Karpas-422 (cell line): ENCODE measurements around the gene ABHD17A. TPM values are rescaled to one million over a fixed set of nuclear protein-coding genes. Genes with fewer than 3 reads are reported as not detected.
A peak's percentile ranks its signal among the peaks of the same experiment; 100 is the strongest.

Experiments used
- DNase-seq: peaks from one replicate; pipeline ENCODE4 v3.0.0-alpha.2; 2015
- H2AFZ ChIP-seq: fragments of 200-600 bp; sonication (generic); 2 replicates; pipeline ENCODE4 v1.6.1; 2014; ENCODE audit warnings: antibody characterized with exemption, low read length, mixed read lengths
- H3K27ac ChIP-seq: fragments of 200-600 bp; sonication (generic); 2 replicates; pipeline ENCODE4 v1.5.1; 2014; ENCODE audit warnings: mild to moderate bottlenecking, low read length, moderate library complexity
- H3K27me3 ChIP-seq: fragments of 200-600 bp; sonication (generic); 2 replicates; pipeline ENCODE4 v1.6.1; 2014; ENCODE audit warnings: low read length, mixed read lengths
- H3K36me3 ChIP-seq: fragments of 200-600 bp; sonication (generic); 2 replicates; pipeline ENCODE4 v1.6.1; 2014; ENCODE audit warnings: low read length, mixed read lengths; ENCODE audit not compliant: insufficient read depth
- H3K4me1 ChIP-seq: fragments of 200-600 bp; sonication (generic); 2 replicates; pipeline ENCODE4 v1.6.1; 2014; ENCODE audit warnings: mild to moderate bottlenecking, low read length, mixed read lengths
- H3K4me2 ChIP-seq: fragments of 200-600 bp; sonication (generic); 2 replicates; pipeline ENCODE4 v1.6.1; 2014; ENCODE audit warnings: low read length, low read depth, mild to moderate bottlenecking; ENCODE audit not compliant: poor library complexity, severe bottlenecking
- H3K4me3 ChIP-seq: fragments of 200-600 bp; sonication (generic); 2 replicates; pipeline ENCODE4 v1.5.1; 2014; ENCODE audit warnings: mild to moderate bottlenecking, antibody characterized with exemption, low read length, mixed read lengths
- H3K79me2 ChIP-seq: fragments of 200-600 bp; sonication (generic); 2 replicates; pipeline ENCODE4 v1.6.1; 2014; ENCODE audit warnings: mild to moderate bottlenecking, low read length, mixed read lengths
- H3K9ac ChIP-seq: fragments of 200-600 bp; sonication (generic); 2 replicates; pipeline ENCODE4 v1.6.0; 2014; ENCODE audit warnings: low read length
- H3K9me2 ChIP-seq: fragments of 200-600 bp; sonication (generic), shearing (Covaris generic); replicated peaks from 2 replicates; pipeline ENCODE4 v1.6.0; 2014; ENCODE audit warnings: mild to moderate bottlenecking, low read length, moderate library complexity; ENCODE audit not compliant: insufficient read depth
- H3K9me3 ChIP-seq: fragments of 300-700, 200-600 bp; sonication (generic); 2 replicates; pipeline ENCODE4 v1.6.1; 2014; ENCODE audit warnings: low read length, mixed read lengths
- H4K20me1 ChIP-seq: fragments of 200-600 bp; sonication (generic); 2 replicates; pipeline ENCODE4 v1.6.1; 2014; ENCODE audit warnings: mild to moderate bottlenecking, antibody characterized with exemption, low read length, low read depth; ENCODE audit not compliant: insufficient read depth
- total RNA-seq: library from RNA; depleted of rRNA; stranded (reverse); fragments of >200 nt; shearing (Covaris generic); gene quantifications from 2 replicates; pipeline ENCODE4 v1.2.3, GENCODE V29; 2014; ENCODE audit warnings: low replicate concordance

ABHD17A gene
- total RNA-seq, 1 experiment from 2014 or later, result 52.5 TPM

DNA sequence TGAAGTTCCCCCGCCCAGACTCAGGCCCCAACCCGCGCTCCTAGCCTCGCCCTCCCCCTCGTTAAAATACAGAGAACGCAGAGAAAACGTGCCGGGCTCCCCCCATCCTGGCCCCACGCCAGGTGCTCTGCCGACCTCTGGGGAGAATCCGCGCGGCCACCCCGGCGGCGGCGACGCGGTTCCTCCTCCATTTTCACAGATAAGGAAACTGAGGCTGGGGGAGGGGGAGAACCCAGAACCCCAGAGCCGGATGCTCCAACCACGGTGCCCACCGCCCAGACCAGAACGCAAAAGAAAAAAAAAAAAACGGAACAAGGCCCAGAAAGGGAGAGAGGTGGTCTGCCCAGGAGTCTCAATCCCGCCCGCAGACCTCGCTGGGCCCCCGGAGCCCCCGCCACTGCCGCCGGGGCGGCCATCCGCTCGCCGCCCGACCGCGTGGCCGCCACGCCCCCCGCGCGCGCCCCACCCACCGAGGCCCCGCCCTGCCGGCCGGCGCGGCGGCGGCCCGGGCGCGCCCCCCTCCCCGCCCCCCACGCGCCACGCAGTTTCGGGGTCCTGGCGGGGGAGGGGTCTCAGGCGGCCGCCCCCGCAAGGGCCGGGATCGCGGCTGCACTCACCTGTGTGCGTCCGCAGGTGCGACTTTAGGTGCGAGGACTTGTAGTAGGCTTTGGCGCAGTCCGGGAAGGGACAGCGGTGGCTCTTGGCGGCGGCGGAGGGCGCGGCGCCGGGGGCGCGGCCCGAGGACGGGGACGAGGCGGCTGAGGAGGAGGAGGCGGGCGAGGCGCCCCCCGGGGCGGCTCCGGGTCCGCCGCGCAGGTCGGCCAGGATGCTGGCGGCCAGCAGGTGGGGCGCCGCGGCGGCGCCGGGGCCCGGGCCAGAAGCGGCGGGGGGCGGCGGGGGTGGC, 22.6 kb downstream of the ABHD17A start:
- DNase-seq, result peak; percentile 82
- H3K9me2 ChIP-seq, result no peaks in the 10 kb centered on the region
- H3K4me3 ChIP-seq, result peak overlapping the region; percentile 93
- H3K4me2 ChIP-seq, result peak overlapping the region; percentile 90
- peaks cover 45% of the 10 kb centered on the region for H3K4me1 ChIP-seq
- peaks cover 58% of the 10 kb centered on the region for H3K79me2 ChIP-seq
- peak overlapping the region; percentile 97 for H3K9ac ChIP-seq
- H3K9me3 ChIP-seq, result no peaks in the 10 kb centered on the region
- H3K27me3 ChIP-seq, result no peaks in the 10 kb centered on the region
- no peak overlapping the region for H2AFZ ChIP-seq
- no peaks in the 10 kb centered on the region for H3K36me3 ChIP-seq
- peak overlapping the region; percentile 84 for H3K27ac ChIP-seq
- peaks cover 39% of the 10 kb centered on the region; the same call in 1 of the 2 replicates for H4K20me1 ChIP-seq

- Histone ChIP-seq H3K9ac (peak overlapping the region; percentile 97), H3K4me1 (peaks cover 51% of the 10 kb centered on the region), H3K27me3 (no peaks in the 10 kb centered on the region), H3K79me2 (peaks cover 64% of the 10 kb centered on the region), H2AFZ (no peak overlapping the region), H3K9me2 (no peaks in the 10 kb centered on the region), H3K36me3 (no peaks in the 10 kb centered on the region), H3K9me3 (no peaks in the 10 kb centered on the region), H3K27ac (peak overlapping the region; percentile 84), H3K4me2 (peak overlapping the region; percentile 90), H3K4me3 (peak overlapping the region; percentile 93), H4K20me1 (peaks cover 39% of the 10 kb centered on the region; the same call in 1 of the 2 replicates)
- no peak for DNase-seq
These were observed 23.2 kb downstream of the ABHD17A start for GRCh38 chr19:1862068-1862423.

- Histone ChIP-seq H3K9me2 (no peaks in the 10 kb centered on the region), H3K4me2 (peak overlapping the region; percentile 90), H3K9me3 (no peaks in the 10 kb centered on the region), H3K79me2 (peaks cover 68% of the 10 kb centered on the region), H3K36me3 (no peaks in the 10 kb centered on the region), H2AFZ (no peak overlapping the region), H3K27me3 (no peaks in the 10 kb centered on the region), H3K4me3 (peak overlapping the region; percentile 93), H3K9ac (peak overlapping the region; percentile 97), H3K4me1 (peaks cover 55% of the 10 kb centered on the region), H3K27ac (peak overlapping the region; percentile 84), H4K20me1 (peaks cover 39% of the 10 kb centered on the region; the same call in 1 of the 2 replicates)
- peak; percentile 58 for DNase-seq
These were observed 23.7 kb downstream of the ABHD17A start for GRCh38 chr19:1861599-1862031.

- H4K20me1 ChIP-seq, result peaks cover 45% of the 10 kb centered on the region; the same call in 1 of the 2 replicates
- no peak for DNase-seq
- no peaks in the 10 kb centered on the region for H3K9me3 ChIP-seq
- peaks cover 74% of the 10 kb centered on the region for H3K79me2 ChIP-seq
- no peaks in the 10 kb centered on the region for H3K36me3 ChIP-seq
- peak overlapping the region; percentile 84 for H3K27ac ChIP-seq
- no peak overlapping the region for H2AFZ ChIP-seq
- H3K9ac ChIP-seq, result peak overlapping the region; percentile 97
- H3K9me2 ChIP-seq, result no peaks in the 10 kb centered on the region
- peak overlapping the region; percentile 90 for H3K4me2 ChIP-seq
- no peaks in the 10 kb centered on the region for H3K27me3 ChIP-seq
- H3K4me1 ChIP-seq, result peaks cover 61% of the 10 kb centered on the region
- peak overlapping the region; percentile 93 for H3K4me3 ChIP-seq
These were observed 24.3 kb downstream of the ABHD17A start for GRCh38 chr19:1860821-1861598.

DNA sequence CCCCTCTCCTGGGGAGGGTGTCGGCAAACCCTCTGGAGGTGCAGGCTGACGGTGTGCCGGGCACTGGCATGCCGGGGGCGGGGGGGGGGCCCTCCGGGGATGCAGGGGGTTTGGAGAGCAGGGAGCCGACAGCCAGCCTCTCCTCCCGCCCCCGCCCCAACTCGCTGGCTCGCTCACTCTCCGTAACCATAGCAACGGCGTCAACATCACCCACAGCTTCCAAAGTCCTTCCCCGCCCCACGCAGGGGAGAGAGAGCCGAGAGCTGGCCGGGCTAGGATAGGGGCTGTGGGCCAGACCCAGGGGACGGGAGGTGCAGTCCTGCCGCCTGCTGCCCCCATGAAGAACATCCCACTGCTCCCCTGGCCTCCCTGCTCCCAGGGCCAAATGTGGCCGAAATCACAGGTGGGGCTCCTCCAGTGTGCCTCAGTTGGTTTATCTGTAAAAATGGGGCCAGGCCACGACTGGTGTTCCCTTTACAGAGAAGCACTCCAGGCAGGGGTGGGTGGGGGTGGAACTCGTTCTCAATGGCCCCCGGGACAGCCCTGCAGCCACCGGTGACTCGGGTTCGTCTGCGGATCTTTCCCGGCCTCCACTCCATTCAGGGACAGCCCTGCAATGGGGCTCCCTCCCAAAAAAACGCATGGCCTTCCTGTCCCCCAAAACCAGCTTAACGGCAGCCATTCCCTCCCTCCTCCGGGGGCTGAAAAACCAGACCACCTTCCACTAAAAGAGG, 25.1 kb downstream of the ABHD17A start:
- peak; percentile 81 for DNase-seq
- peak overlapping the region; percentile 97 for H3K9ac ChIP-seq

DNA sequence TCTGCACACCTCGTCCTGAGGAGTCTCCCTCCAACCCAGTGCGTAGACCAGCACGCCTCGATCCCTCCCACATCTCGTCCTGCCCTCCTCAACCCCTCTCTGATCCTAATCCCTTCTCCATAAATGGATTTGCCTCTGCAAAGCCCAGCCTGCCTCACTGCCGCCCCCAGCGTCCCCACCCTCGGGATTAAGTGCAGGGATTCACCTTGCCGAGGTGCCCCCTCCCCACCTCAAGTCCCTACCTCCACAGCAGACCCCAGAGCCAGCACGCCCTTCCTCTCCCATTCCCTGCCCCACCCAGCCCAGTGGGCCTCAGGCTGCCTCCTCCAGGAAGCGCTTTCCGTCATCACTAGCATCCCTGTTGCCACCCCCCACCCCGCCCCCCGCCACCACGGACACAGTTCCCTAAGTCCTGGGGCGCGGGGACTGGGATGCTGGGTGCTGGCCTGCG, 25.9 kb downstream of the ABHD17A start:
- Histone ChIP-seq H3K36me3 (no peaks in the 10 kb centered on the region), H3K27ac (peak overlapping the region; percentile 96), H4K20me1 (peaks cover 59% of the 10 kb centered on the region), H3K9ac (peak overlapping the region; percentile 97), H3K79me2 (peaks cover 83% of the 10 kb centered on the region), H3K4me1 (peaks cover 72% of the 10 kb centered on the region), H3K4me3 (peak overlapping the region; percentile 93; the same call in 1 of the 2 replicates), H3K27me3 (no peaks in the 10 kb centered on the region), H3K9me2 (no peaks in the 10 kb centered on the region), H2AFZ (no peak overlapping the region), H3K9me3 (no peaks in the 10 kb centered on the region), H3K4me2 (peak overlapping the region; percentile 90)
- no peak for DNase-seq

More for the DNA sequence above, 25.1 kb downstream of the ABHD17A start:
- H3K27me3 ChIP-seq, result no peaks in the 10 kb centered on the region
- peaks cover 78% of the 10 kb centered on the region for H3K79me2 ChIP-seq
- H3K9me2 ChIP-seq, result no peaks in the 10 kb centered on the region
- no peaks in the 10 kb centered on the region for H3K9me3 ChIP-seq
- H3K4me2 ChIP-seq, result peak overlapping the region; percentile 90
- peaks cover 51% of the 10 kb centered on the region; the same call in 1 of the 2 replicates for H4K20me1 ChIP-seq
- peak overlapping the region; percentile 84 for H3K27ac ChIP-seq
- peaks cover 68% of the 10 kb centered on the region for H3K4me1 ChIP-seq
- no peaks in the 10 kb centered on the region for H3K36me3 ChIP-seq
- H3K4me3 ChIP-seq, result peak overlapping the region; percentile 93
- no peak overlapping the region for H2AFZ ChIP-seq

GRCh38 chr19:1858412-1859081, 26.7 kb downstream of the ABHD17A start:
- Histone ChIP-seq H3K27me3 (no peaks in the 10 kb centered on the region), H3K9me3 (no peaks in the 10 kb centered on the region), H3K36me3 (no peaks in the 10 kb centered on the region), H4K20me1 (peaks cover 64% of the 10 kb centered on the region), H3K4me2 (peak overlapping the region; percentile 90), H2AFZ (no peak overlapping the region), H3K9ac (peak overlapping the region; percentile 97), H3K27ac (peak overlapping the region; percentile 96), H3K4me1 (peaks cover 80% of the 10 kb centered on the region), H3K79me2 (peaks cover 89% of the 10 kb centered on the region), H3K9me2 (no peaks in the 10 kb centered on the region), H3K4me3 (peak overlapping the region; percentile 93; the same call in 1 of the 2 replicates)
- peak; percentile 58 for DNase-seq
